HG03103 (cell line): ENCODE data around the gene TRAPPC2L.

ENCODE experiments used
- ATAC-seq: cut with Tn5 transposase; IDR thresholded peaks from one replicate; pipeline ENCODE4 v1.9.1; 2021; ENCODE audit warnings: low read depth; ENCODE audit not compliant: unreplicated experiment

Gene TRAPPC2L

DNA sequence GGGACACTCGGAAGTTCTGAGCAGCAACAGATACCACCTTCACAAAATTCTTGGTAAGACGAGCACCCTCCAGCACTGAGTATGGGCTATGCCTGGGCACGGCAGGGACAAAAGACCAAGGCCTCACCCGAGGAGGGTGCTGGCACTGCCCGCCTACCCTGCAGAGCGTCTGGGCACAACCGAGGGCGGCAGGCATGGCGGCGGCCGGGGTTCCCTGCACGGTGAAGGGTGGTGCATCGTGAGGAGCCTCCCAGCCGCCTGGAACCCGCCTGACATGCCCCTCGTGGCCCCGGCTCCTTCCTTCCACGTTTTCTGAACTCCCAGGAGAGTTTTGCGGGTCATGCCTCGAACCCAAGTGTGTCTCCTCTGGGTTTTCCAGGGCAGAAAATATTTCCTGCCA lies 19.1 kb upstream of the TRAPPC2L start:
- ATAC-seq: no peak

GRCh38 chr16:88838566-88838965 lies 18.4 kb upstream of the TRAPPC2L start:
- no peak for ATAC-seq

DNA sequence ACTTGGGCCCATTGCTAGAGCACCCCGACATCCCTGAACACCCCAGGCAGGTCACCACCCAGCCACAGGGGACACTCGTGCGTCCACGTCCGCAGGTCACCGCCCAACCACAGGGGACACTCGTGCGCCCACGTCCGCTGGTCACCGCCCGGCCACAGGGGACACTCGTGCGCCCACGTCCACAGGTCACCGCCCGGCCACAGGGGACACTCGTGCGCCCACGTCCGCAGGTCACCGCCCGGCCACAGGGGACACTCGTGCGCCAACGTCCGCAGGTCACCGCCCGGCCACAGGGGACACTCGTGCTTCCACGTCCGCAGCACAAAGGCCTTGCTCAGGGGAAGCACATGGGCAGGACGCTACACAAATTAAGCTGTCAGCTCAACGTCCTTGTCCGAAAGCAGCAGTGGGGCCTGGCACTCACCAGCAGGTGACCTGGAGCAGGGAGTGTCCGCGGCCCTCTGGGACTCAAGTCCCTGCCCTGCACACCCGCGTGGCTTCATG lies 17.8 kb upstream of the TRAPPC2L start:
- ATAC-seq: no peak

DNA sequence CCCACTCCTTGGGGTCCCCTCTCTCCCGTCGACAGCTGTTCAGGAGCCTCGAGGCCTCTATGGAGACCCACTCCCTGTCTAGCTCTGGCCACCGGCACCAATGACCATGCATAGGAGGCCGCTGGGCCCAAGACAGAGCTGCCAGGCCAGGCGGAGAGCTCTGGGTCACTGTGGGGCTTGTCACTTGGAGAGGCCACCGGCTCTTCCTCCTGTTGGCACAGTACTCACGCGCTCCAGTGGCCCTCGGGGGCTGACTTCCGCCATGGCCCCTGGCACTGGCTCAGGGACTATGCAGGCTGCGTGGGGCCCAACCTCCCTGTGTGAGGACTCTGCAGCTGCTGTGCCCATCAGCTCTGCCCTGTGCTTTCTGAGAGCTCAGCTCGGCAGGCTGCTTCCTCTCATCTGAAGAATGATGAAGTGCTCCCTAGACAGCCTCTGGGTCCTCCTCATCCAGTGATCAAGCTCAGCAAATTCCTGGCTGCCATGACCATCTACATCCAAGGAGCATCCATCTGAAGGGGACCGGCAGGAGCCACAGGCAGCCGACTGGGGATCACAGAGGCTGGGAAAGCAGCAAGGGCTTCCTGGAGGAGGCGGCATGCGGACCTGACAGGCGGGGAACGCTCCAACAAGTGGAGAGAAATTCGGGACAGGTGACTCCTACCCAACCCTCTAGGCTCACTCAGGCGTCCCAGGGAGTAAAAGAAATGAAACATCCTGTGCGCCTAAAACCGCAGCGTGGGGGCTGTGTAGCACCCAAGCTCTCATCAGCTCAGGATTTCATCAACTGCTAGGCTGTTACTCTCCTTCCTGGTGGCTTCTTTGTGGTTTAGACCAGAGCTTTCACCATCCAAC lies 17.0 kb upstream of the TRAPPC2L start:
- ATAC-seq: no peak

GRCh38 chr16:88840600-88841215 lies 16.2 kb upstream of the TRAPPC2L start:
- no peak for ATAC-seq

GRCh38 chr16:88841521-88842307 lies 15.2 kb upstream of the TRAPPC2L start:
- no peak for ATAC-seq

- no peak for ATAC-seq
Observed at GRCh38 chr16:88842308-88842756, 14.6 kb upstream of the TRAPPC2L start.

- no peak for ATAC-seq
Observed at GRCh38 chr16:88842806-88843205, 14.1 kb upstream of the TRAPPC2L start.

DNA sequence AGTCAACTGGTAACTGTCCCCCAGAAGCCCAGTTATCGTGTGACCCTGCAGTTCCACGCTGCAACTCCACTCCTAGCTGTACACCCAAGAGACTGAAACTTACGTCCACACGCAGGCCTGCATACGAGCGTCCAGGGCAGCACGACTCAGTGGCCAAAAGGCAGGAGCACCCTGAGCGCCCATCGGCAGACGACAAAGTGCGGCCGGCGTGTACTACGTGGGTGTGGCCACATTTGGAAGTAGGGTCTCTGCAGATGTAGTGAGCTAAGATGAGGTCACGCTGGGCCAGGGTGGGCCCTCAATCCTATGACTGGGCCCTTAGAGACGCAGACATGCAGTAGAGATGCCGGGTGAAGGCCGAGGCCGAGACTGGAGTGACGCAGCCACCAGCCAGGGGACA lies 13.7 kb upstream of the TRAPPC2L start:
- no peak for ATAC-seq

- no peak for ATAC-seq
Observed at GRCh38 chr16:88844419-88845036, 12.4 kb upstream of the TRAPPC2L start.

- ATAC-seq: no peak
Observed at GRCh38 chr16:88846088-88846487, 10.8 kb upstream of the TRAPPC2L start.

DNA sequence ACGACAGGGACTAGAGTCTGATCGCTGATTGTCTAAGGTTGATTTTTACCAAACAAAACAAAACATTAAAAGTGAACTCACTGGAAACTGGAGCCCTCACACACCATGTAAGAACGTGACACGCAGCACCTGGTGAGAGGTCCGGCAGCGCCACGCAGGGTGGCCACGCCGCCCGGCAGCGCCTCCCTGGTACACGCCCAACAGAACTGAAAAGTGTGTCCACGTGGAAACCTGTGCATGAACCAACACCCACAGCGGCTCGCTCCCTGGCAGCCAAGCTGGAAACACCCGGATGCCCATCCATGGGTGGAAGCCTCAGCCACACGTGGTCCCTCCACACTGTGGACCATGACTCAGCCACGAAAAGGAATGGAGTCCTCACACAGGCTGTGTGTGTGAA lies 9.3 kb upstream of the TRAPPC2L start:
- ATAC-seq: no peak

- ATAC-seq: no peak
Observed at GRCh38 chr16:88848557-88848956, 8.4 kb upstream of the TRAPPC2L start.

GRCh38 chr16:88850531-88851199 lies 6.3 kb upstream of the TRAPPC2L start:
- no peak for ATAC-seq

GRCh38 chr16:88851616-88852015 lies 5.3 kb upstream of the TRAPPC2L start:
- no peak for ATAC-seq

DNA sequence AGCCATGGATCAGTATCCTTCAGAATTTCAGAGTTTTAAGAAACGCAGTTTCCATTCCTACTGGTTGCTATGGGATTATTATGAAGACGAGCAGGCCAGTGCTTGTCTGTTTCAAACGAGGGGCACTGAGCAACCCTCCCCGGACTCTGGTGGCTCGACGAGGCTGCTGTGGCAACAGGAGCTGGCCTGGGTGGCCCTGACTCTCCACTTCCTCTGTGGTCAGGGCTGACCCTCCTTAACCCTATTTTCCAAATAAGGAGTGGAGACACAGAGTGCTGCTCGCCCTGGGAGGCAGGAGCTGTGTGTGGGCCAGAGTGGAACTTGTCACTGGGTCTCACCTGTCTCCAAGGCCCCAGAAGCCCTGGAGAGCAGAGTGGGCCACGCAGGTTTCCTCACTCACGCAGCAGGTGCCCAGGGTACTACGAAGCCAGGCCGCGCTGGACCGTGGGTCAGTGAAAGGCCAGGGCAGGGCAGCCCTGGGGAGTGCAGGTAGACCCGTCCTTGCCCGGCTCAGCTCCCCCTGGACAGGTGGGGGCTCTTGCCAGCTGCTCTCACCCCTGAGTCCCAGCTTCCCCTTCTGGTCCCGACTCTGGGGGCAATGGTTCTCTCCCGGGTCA lies 3.5 kb upstream of the TRAPPC2L start:
- ATAC-seq: no peak

GRCh38 chr16:88854306-88855111 lies 2.4 kb upstream of the TRAPPC2L start:
- no peak for ATAC-seq

DNA sequence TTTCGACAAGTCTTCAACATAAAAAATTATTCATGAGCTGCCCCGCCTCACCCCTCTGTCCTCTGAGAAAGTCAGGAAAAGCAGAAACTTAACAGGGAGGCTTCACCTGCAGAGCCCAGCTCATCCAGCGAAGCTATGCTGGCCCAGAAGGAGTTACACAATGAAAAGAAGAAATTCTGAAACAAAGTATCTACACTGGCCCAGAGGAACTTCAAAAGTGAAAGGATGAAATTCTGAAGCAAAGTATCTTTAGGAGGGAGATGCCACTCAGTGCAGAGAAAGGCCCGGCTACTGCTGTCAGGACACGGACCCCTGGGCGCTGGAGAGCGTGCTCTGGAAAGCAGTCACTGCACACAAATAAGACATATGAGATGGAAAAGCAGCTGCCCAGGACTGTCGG lies 1.8 kb upstream of the TRAPPC2L start:
- no peak for ATAC-seq

DNA sequence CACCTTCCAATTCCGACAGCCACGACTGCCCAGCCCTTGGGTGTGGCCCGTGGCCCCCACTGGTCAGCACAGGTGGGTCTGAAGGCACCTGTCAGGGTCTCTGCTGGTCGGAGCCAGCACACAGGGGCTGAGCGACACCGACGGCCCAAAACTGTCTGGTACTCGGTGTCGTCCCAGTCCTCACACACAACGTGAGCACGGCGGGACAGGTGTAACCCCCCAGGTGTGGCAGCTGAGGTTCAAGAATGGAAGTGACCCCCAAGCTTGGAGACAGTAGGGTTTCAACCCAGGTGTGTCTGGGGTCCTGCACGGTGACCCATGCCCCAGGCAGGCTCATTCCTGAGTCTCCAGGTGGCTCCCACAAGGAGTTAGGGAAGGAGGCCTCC lies 1.2 kb upstream of the TRAPPC2L start:
- no peak for ATAC-seq
